Suprapubic skin (tissue), 4 donors: ENCODE results near the gene DGCR8.

Experiments
- EP300 ChIP-seq: sonication (generic); formaldehyde crosslinking; IDR thresholded peaks from one replicate; pipeline ENCODE4 v1.6.1; 2017; ENCODE audit warnings: antibody characterized with exemption
- POLR2A ChIP-seq, 2 donors: fragments of 450-650 bp; IDR thresholded peaks; one replicate each; pipeline ENCODE4 v1.6.1; 2017; ENCODE audit warnings: antibody characterized with exemption in 2 of 2, mild to moderate bottlenecking in 2 of 2, moderate library complexity in 2 of 2
- POLR2AphosphoS5 ChIP-seq, 3 donors: sonication (generic); formaldehyde crosslinking; IDR thresholded peaks; one replicate each; pipeline ENCODE4 v1.6.1; 2017; ENCODE audit warnings: antibody characterized with exemption in 3 of 3
- TF ChIP-seq, protein P1 (sequence below), 2 donors: fragments of 200-600 bp in 1 of 2; fragments of 450-650 bp in 1 of 2; sonication (generic) in 1 of 2; IDR thresholded peaks; one replicate each; pipeline ENCODE4 v1.5.1; 2016 to 2019; ENCODE audit warnings: antibody characterized with exemption in 2 of 2, mild to moderate bottlenecking in 1 of 2, moderate library complexity in 1 of 2

GRCh38 chr22:20135265-20135664 lies 55.2 kb downstream of the DGCR8 start:
- TF ChIP-seq, protein P1, sequence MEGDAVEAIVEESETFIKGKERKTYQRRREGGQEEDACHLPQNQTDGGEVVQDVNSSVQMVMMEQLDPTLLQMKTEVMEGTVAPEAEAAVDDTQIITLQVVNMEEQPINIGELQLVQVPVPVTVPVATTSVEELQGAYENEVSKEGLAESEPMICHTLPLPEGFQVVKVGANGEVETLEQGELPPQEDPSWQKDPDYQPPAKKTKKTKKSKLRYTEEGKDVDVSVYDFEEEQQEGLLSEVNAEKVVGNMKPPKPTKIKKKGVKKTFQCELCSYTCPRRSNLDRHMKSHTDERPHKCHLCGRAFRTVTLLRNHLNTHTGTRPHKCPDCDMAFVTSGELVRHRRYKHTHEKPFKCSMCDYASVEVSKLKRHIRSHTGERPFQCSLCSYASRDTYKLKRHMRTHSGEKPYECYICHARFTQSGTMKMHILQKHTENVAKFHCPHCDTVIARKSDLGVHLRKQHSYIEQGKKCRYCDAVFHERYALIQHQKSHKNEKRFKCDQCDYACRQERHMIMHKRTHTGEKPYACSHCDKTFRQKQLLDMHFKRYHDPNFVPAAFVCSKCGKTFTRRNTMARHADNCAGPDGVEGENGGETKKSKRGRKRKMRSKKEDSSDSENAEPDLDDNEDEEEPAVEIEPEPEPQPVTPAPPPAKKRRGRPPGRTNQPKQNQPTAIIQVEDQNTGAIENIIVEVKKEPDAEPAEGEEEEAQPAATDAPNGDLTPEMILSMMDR (IDR thresholded peaks at IDR 0.05) = no peak
- TF ChIP-seq POLR2AphosphoS5 (IDR thresholded peaks at IDR 0.05) (no peak), POLR2A (IDR thresholded peaks at IDR 0.05) (no peak), EP300 (no peak)
